ENCODE measurements around the gene TBATA.

The TBATA gene

GRCh38 chr10:70807556-70807955 lies 22.4 kb upstream of the TBATA start:
- no peak for DNase-seq

- DNase-seq = no peak
These were observed 21.7 kb upstream of the TBATA start for GRCh38 chr10:70806841-70807240.

DNA sequence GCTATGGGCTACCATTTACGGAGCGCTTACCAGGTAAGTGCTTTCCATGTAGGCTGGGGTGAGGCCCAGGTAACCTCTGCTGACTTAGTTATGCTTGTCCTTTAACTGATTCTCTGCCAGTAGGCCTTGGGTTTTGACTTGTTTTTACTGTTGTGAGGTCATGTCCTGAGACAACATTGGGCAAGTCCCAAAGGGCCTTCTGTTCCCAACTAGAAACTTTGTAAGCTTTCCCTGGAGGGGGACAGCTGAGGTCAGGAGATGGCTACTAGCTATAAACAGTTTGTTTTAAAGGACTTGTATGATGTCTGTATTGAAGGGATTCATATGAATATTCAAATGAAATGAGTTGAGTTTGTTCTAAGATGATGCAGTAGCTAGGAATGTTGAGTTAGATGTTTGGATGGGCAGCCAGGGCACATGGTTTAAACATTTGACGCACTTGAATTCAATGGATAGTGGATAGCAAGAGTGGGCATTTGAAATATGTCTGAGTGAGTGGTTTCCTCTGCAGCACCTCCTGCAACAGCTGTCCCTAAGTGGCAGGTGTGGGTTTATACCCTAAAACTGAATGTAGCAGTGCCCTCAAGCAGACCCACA lies 20.5 kb upstream of the TBATA start:
- DNase-seq = no peak

DNA sequence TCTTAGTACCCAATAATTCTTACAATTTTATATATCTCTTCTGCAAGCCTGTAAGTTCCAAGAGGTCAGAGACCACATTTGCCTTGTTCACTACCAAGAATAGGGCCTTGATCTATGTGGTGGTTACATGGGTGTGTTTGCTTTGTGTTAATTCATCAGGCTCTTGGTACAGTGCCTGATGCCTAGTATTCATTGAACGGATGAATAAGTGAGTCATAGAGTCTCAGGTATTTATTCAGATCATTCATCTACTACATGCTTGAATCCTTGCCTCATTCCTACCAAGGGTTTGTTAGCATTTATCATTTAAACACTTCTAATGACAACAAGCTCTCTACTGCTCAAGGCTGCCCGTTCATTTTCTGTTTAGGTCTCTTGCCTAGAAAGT lies 19.2 kb upstream of the TBATA start:
- DNase-seq = no peak

- peak in 2 of 3 experiments; percentile 21 to 66 for DNase-seq
These were observed 18.7 kb upstream of the TBATA start for GRCh38 chr10:70803775-70804420.

- DNase-seq = no peak
These were observed 16.7 kb upstream of the TBATA start for GRCh38 chr10:70801854-70802253.

- no peak for DNase-seq
These were observed 13.9 kb upstream of the TBATA start for GRCh38 chr10:70799124-70799523.

DNA sequence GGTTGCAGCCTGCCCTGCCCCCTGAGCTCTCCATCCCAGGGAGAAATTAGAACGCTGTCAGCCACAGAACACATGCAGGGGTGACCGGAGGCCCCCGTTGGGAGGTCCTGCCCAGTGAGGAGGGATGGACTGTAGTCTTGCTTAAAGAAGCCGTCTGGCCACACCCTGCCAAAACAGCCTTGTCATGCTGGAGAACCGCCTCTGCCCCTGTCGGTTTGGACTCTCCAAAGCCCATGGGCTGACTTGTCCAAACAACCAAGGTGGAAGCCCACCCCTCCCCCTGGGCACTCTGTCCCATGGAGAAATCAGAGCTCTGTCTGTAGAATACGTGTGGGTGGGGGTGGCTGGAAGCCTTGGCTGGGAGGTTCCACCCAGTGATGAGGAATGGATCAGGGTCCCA lies 12.7 kb upstream of the TBATA start:
- no peak for DNase-seq

DNA sequence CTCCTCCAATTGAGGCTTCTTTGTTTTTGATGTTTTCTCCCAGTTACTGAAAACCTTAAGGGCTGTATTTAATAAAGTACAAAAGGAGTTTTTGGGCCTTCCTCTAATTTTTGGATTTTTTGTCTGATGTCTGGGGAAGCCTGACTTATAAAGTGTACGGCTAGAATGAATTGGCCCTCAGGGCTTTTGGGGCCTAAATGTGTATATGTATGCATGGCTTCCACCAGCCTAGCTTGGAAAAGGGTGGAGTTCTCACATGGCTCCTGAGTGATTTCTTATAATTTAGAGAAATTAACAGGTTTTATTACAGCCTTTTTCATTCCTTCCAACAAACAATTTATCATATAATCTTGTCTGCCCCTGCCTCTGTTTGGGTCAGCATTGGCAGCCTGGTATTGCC lies 10.4 kb upstream of the TBATA start:
- no peak for DNase-seq

DNA sequence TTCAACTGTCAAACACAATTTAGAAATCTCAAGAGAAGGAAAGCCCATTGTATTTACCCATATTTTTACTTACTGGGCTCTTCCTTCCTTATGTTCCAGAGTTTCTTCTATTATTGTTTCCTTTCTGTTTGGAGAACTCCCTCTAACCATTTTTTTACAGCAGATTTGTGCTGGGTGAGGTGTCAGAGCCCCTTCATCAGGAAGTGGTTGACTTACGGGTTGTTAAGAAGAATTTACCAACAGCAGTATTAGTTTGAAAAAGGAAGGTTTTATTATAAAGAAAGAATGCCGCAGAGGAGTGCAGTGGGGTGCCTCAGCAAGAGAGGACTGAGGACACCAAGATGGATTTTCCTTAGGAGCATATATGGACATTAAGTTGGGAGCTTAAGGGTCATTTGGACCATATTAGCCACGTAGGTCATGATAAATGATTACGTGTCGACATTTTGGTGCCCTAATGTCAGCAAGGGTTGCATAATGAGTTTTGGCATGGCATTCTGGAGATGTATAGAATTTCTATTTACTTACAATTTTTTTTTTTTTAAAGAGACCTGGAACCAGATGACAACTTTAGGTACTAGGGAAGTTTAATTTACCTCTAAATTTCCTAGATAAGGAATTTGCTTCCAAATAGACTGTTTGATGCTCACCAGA lies 6.3 kb upstream of the TBATA start:
- no peak for DNase-seq

DNA sequence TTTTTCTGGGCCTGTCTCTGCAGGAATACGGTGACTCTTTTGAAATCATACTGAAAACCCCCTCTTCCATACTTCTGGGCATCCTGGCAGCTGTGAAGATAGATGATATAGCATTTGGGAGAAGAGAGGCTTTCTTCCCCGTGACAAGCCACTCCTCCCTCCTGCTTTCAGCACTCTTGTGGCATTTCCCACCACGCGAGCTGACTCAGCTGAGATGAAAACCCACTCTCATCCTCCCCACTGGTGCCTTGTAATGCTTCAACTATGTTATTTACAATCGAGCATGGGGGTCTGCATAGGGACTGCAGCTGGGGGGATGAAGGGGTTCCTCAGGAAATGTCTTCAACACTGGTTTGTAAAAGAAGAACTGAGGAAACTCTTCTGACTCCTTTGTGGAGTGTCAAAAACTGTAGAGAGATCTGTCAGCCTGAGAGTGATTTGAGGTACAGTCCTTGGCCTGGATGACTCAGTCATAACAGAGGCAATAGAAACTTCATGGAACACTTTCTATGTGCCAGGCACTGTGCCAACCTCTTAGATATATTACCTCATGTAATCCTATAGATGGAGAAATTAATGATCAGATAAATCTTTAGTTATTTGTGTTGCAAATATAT lies 1.7 kb upstream of the TBATA start:
- no peak for DNase-seq

DNA sequence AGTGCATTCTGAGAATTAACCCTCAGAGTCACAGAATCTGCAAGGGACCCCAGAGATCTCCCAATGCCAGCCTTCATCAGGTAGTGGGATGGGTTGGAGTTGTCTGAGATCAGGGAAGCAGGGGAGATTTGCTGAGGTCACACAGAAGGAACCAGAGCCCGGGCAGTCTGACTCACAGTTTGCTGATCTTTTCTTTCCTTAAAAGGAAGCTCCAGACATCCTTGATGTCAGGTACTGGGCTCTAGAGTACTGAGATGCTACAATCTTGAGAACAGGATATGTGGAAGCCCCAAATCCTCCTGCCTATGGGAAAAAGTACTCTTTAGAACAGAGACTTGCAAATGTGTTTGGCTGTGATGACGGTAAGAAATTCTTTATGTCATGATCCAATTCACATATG lies 706 bp downstream of the TBATA start:
- DNase-seq = no peak

GRCh38 chr10:70784016-70784415 lies 1.2 kb downstream of the TBATA start:
- DNase-seq = no peak

GRCh38 chr10:70782746-70783680 lies 2.2 kb downstream of the TBATA start:
- DNase-seq = no peak

DNA sequence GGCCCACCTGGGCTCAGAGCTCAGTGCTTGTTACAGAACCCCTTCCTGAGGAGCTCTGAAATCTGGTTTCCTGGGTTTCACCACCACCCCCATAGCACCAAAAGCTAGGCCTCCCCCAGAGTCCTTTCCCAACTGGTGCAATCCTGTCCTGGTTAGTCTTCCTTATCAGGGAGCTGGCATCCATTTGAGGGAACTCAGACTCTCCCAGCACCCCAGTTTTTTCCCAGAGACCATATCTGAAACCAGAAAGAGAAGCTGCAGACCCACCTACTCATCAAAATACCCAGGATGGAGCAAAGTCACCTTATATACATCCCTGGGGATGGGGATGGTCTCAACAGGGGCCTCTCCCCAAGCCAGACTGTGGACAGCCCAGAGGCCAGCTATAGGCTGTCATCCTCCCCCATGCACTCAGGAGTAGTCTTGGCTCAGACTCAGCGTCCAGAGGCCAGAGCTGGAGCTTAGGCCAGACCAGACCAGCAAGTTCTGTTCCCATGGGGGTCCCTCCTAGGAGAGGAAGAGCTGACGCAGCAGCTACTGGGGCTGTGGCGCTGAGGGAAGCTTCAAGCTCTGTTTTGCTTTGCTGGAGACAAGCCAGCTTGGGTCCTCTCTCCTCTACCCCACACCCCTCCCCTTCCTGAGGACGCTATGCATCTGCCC lies 3.0 kb downstream of the TBATA start:
- no peak for DNase-seq

- DNase-seq = no peak
These were observed 3.6 kb downstream of the TBATA start for GRCh38 chr10:70781461-70782051.

- DNase-seq = no peak
These were observed 4.4 kb downstream of the TBATA start for GRCh38 chr10:70780772-70781171.

- DNase-seq = no peak
These were observed 4.8 kb downstream of the TBATA start for GRCh38 chr10:70780370-70780760.

DNA sequence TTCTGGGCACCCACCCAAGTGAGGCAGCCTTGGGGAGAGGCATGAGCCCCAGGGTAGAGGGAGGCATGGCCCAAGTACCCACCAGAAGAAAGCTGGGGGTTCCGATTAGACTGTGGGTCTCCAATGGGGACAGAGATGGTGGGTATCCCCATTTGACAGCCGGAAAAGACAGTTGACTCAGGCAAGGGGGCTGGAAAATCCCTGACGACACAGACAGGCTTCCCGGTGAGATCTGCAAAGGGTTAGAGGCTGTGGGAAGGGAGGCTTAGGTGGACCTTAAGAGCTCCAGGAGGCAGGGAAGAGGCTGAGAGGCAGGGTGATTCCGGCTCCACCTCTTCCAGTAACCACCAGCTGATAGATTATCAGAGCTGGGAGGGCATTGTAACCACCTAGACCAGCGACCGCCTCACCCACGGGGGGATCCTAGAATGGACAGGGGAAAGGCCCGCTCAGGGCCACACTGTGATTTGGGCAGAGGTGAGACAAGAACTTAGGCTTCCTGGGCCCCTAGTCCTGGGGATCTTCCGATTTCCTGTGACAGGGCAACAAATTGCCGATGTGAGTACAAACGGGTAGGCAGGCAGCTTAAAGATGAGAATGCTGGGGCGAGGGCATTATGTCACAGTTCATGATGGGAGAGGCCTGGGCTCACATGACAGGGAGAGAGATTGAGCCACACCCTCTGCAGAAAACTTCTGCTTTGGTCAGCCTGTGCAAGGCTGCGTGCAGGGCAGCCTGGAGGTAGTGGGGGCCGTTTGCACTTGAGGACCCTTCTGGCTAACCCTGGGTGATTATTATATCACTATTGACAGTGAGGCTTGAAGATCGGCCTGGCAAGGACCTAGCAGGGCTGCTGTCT lies 5.4 kb downstream of the TBATA start:
- DNase-seq = no peak

DNA sequence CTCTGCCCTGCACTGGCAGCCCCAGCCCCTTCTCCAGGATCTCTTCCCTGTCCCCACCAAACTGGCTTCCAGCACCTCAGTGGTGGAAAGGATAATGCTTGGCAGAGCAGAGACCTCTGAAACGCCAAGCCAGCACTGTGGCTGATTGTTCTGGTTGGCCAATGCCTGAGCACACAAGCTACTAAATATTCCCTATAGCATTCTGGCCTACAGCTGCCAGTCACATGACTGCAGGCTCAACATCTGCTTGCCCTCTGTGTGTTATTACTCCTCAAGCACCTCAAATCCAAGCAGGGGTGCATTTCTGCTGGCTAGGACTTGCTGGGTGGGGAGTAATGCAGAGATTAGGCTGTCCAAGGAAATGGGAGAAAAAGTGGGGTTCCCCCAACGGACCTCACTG lies 6.1 kb downstream of the TBATA start:
- DNase-seq = peak in 1 of 3 experiments; percentile 3
